ENCODE results near the gene MYO3B.
A peak's percentile ranks its signal among the peaks of the same experiment; 100 is the strongest.
"Not testable (repeated sequence)": the region's sequence is repeated elsewhere in the genome, so short reads cannot be mapped to it uniquely, and the experiment has no call there.

Gene MYO3B

GRCh38 chr2:170656669-170657068 lies 478.7 kb downstream of the MYO3B start:
- H3K4me3 ChIP-seq (ENCODE audit: low read depth, low read length) = no peak overlapping the region
- no peak for DNase-seq (ENCODE audit: low read depth)
- TF ChIP-seq CTCF (IDR thresholded peaks at IDR 0.05; ENCODE audit: control insufficient read depth, extremely low read depth, insufficient read depth) = no peak

GRCh38 chr2:170660409-170660808 lies 482.5 kb downstream of the MYO3B start:
- TF ChIP-seq CTCF (IDR thresholded peaks at IDR 0.05; ENCODE audit: control insufficient read depth, extremely low read depth, insufficient read depth) = no peak
- no peak overlapping the region for H3K4me3 ChIP-seq (ENCODE audit: low read depth, low read length)
- no peak for DNase-seq (ENCODE audit: low read depth)

DNA sequence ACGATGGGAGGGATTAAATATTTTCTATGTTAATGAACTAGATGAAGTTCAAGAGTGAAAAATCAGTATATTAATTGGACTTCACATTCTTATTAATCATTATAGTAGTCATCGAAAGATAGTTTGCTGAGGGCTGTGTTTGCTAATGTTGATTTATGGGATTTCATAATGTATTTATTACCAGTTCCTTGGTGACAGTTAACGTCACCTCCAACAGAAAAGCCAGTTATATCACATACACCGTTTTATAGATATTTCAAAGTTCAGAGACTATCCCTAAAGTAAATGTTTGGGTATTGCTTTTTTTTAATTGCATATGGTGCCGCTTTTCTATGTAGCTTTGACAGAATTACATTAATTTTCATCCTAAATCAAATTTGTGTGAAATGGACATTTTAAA lies 487.8 kb downstream of the MYO3B start:
- DNase-seq (ENCODE audit: low read depth) = peak; percentile 45
- TF ChIP-seq CTCF (IDR thresholded peaks at IDR 0.05; ENCODE audit: control insufficient read depth, extremely low read depth, insufficient read depth) = no peak
- H3K4me3 ChIP-seq (ENCODE audit: low read depth, low read length) = no peak overlapping the region

DNA sequence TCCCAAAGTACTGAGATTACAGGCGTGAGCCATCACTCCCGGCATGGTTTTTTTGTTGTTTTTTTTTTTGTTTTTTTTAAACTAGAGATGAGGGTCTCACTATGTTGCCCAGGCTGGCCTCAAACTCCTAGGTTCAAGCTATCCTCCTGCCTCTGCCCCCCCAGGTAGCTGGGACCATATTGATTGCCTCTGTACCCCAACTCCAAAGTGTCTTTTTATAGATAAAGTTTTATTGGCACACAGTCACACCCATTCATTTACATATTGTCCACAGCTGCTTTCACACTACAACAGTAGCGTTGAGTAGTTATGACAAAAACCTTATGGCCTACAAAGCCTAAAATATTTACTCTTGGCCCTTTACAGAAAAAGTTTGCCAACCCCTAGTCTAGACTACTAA lies 492.0 kb downstream of the MYO3B start:
- no peak for TF ChIP-seq CTCF (IDR thresholded peaks at IDR 0.05; ENCODE audit: control insufficient read depth, extremely low read depth, insufficient read depth)
- H3K4me3 ChIP-seq (ENCODE audit: low read depth, low read length) = no peak overlapping the region
- no peak for DNase-seq (ENCODE audit: low read depth)

DNA sequence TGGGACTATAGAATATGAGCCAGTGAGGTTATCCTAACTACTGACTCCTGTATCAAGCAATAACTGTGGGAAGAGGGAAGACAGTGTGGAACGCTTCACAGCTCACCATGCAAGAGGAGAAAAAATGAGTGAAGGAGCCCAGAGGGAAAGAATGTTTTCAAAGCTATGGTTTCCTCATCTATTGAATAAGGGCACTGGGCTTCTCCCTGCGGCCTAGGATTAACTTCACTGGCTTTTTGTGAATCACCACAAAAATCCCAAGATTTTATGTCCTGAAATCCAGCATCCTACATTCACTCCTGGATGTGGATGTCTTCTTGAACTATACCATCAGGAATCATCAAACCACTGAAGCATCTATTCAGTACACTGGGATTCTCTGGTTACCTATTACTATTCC lies 492.7 kb downstream of the MYO3B start:
- no peak for TF ChIP-seq CTCF (IDR thresholded peaks at IDR 0.05; ENCODE audit: control insufficient read depth, extremely low read depth, insufficient read depth)
- no peak for DNase-seq (ENCODE audit: low read depth)
- H3K4me3 ChIP-seq (ENCODE audit: low read depth, low read length) = no peak overlapping the region

DNA sequence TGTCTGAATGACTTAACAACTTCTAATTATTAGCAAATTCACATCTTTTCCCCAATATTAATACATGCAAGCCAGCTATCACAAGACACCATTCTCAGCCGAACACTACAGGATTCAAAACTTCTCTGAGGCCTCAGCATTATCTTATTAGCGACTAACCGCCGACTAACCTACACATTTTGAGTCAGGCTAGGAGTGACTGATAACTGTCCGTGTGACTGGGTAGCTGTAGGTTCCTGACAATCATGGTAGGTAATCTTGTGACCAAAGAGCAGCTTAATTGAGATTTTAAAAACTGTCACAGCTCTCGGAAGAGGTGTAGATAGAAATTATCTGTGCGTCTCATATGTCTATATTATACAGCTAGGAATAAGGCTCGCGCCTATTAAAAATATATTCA lies 493.1 kb downstream of the MYO3B start:
- DNase-seq (ENCODE audit: low read depth) = no peak
- no peak overlapping the region for H3K4me3 ChIP-seq (ENCODE audit: low read depth, low read length)
- TF ChIP-seq CTCF (IDR thresholded peaks at IDR 0.05; ENCODE audit: control insufficient read depth, extremely low read depth, insufficient read depth) = no peak

DNA sequence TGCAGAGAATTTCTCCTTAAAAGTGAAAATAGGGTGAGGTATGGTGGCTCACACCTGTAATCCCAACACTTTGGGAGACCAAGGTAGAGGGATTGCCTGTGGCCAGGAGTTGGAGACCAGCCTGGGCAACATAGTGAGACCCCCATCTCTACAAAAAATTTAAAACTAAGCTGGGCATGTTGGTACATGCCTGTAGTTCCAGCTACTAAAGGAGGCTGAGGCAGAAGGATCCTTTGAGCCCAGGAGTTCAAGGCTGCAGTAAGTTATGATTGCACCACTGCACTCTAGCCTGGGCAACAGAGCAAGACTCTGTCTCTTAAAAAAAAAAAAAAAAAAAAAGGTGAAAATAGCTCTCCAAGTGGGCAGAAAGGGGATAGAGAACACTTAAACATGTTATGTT lies 496.3 kb downstream of the MYO3B start:
- H3K4me3 ChIP-seq (ENCODE audit: low read depth, low read length); DNase-seq (ENCODE audit: low read depth): not testable (repeated sequence)

- DNase-seq (ENCODE audit: low read depth) = no peak
- no peak overlapping the region for H3K4me3 ChIP-seq (ENCODE audit: low read depth, low read length)
- no peak for TF ChIP-seq CTCF (IDR thresholded peaks at IDR 0.05; ENCODE audit: control insufficient read depth, extremely low read depth, insufficient read depth)
Observed at GRCh38 chr2:170675701-170676100, 497.8 kb downstream of the MYO3B start.

Measured in LNCaP clone FGC (cell line).